NK-92 treated with Interleukin-12 subunit alpha and Interleukin-12 subunit beta, amount 100 ng/mL, for 24 hours (cell line): Measurements from ENCODE around the gene MELTF.

ENCODE experiments used
- DNase-seq: peaks from one replicate; lab custom pipeline; 2025; lab: John Stamatoyannopoulos, UW

Gene MELTF

DNA sequence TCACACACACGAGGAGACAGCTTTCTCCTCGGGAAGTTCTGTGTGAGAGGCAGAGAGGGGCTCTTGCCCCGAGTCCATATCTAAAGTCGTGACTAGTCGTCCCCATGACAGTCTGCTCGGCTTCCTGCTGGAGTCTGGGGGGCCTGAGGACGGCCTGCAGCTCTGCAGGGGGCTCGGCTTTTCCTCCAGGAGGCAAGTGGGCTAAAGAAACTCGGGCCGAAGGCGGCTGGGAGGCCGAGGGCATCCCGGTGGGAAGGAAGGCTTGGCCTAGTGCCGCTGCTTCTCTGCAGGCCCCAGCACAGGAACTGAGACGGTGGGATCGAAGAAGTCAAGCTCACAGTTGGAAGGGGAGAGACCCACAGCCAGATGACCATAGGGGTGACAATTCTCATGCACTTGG is 35.6 kb downstream of the MELTF start:
- DNase-seq: no peak

DNA sequence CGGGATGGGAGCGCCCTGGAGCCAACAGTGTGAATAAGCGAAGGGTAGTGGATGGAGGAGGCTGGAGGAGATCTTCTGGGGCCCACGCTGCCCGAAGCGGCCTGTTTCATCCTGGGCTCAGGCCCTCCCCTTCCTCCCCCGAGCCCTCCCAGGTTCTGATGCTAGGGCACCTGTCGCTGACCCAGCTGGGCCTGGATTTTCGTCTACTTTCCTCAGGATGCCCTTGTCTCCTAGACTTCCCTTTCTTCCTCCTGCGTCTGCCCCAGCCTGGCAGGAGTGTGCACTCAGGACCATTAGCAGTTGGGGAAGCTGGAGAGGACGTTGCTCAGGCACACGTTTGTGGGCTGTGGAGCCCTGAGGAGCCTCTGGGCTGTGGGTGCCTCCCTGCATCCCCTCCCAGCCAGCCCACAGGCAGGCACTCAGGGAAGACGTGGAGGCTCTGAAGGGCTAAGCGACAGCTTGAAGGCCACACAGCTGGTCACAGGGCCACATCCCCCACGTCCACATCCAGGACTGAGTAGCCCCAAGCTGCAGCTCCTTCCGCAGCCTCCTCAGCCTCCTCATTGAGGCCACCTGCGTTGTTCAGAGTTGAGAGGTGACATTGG is 37.1 kb downstream of the MELTF start:
- no peak for DNase-seq

DNA sequence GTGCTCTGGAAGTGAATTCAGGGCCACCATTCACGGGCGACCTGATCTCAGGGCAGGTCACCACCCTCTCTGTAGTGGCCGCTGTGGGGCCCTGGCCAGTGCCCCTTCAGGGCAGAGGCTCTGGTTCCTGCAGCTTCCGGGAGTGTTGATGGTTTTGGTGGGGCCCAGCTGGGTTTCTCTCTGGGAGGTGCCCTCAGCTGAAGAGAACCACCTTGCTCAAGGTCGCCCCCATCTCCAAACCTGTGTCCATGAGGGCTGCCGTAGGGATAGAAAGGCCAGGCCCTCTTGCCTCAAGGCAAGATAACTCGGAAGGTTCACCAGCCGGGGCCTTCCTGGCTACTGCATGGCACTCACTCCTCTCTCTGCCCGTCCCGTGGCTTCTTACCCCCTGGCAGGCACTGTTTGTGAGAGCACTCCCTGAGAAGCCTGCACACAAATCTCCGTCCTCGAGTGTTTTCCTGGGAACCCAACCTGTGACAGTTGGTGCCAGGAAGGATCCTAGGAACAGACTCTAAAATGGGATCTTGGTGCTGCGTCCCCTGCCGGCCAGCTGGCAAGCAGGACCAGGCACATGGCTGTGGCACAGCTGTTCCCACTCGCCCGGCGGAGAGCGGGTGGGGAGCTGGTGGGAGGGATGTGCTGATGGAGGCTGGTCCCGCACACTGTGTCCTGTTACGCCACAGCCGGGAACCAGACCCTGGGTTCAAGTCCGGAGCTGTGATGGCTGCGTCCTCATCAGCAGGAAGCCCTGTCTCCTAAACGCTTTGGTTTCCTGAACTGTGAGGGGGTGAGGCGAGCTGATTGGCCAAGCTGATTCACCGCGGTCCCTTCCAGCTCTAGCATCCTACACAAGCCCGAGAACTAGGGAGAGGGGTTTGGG is 37.8 kb downstream of the MELTF start:
- no peak for DNase-seq

DNA sequence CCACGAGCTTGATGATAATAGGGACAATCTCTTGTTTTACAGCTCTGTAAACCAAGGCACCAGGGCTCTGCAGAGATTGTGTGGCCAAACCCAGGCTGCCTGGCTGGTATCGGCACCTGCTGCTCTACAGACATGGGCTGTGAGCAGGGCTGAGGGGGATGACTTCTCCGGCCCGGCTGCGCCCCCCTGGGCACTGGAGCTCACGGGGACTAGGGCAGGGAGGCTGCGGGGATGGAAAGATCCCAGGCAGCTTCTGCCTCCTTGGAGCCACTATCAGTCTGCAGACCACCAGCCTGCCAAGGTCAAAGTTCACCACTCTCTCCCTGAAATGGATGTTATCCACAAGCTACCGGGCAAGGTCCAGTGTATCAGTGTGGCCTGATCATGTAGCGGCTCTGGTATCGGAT is 39.0 kb downstream of the MELTF start:
- DNase-seq: no peak

DNA sequence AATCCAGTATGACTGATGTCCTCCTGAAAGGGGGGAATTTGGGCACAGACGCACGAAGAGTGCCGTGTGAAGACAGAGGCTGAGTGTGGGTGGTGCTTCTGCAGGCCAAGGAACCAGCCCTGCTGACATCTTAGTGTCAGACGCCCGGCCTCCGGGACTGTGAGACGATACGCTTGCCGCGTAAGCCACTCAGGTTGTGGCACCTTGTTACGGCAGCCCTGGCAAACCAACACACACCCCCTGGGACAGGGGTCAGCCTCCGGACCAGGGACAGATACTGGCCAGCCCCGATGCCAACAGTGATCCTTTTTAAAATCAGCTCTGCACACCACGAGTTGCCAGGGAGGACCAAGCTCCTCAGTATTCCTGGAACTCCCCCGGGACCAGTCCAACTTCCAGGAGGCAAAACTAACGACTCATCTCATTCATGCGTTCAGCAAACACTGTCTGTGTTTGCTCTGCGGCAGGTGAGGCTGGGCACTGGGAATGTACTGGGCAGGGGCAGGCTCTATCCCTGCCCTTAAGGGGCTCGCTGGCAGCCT is 39.8 kb downstream of the MELTF start:
- no peak for DNase-seq

DNA sequence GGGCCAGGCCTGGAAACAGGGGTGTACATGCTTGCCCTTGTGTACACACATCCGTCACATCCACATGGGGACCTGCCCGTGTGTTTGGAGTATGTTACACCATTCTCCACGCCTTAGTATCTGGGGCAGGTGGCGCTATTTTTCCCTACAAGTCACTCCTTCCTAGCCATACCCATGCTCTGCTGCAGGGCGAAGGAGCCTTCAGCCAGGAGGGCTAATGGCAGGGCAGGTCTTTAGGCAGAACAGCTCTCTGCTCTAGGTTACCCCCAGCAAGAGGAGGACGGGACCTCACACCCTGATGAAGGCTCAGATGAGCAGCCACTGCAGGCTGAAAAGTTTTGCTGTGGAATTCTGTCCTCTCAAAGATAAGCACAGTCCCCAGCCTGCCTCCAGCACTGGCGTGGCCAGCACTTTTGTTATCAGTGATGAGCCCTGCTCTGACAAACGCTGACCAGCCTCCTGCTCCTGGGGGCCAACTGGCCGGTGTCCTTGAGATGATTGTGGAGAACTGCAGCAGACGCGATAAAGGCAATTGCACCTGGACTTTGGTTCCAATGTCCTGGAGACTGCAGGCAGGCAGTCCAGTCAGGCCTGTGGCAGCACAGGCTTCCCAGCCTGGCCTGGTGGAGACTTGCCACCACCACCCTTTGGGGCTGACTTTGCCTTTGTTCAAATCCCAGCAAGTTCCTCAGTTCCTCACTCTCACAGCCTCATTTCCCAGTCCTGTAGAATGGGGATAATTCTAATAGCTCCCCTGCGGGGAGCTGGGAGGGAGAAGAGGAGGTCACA is 41.2 kb downstream of the MELTF start:
- DNase-seq: no peak

DNA sequence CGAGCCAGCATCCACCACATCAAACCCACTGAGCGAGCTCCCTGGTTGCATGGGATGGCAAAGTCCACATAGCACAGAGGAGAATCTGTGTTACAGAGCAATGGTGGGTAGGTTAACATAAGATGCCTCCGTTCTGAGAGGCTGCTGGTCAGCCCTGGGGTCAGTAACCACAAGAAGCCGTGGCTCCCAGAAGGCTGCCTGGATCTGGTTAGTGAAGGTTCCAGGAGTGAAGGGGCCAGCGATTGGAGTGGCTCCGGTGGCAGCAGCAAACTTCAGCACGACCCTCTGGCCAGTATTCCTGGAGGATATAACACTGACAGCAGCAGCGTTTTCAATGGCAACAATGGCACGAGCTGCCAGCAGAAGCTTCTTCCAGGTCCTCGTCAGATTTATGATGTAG is 42.6 kb downstream of the MELTF start:
- DNase-seq: no peak

DNA sequence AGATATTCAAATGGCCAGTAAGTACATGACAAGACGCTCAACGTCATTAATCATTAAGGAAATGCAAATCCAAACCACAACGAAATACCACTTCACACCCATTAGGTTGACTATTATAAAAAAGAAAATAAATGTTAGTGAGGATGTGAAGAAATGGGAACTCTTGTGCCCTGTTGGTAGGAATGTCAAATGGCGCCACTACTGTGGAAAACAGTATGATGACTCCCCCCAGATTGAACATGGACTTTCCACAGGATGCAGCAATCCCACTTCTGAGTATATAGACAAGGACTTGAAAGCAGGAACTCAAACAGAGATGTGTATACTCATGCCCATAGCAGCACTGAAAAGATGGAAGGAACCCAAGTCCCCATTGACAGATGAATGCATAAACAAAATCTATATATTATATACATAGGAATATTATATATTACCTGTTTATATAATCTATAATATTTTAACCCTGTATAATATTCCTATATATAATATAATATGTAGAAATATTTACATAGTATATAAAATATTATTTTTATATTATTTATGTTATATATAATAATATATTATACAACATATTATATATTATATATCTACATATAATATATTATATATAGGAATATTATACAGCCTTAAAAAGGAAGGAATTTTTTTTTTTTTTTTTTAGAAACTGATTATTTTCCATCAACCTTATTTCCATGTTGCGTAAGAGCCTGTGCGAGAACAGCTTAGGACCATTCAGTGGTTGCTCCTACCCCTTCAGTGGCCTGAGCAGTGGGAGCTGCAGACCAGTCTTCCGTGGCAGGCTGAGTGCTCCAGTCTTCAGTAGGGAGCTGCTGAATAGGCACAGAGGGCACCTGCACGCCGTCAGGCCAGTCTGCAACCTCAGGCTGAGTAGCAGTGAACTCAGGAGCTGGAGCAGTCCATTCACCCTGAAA is 43.4 kb downstream of the MELTF start:
- no peak for DNase-seq

DNA sequence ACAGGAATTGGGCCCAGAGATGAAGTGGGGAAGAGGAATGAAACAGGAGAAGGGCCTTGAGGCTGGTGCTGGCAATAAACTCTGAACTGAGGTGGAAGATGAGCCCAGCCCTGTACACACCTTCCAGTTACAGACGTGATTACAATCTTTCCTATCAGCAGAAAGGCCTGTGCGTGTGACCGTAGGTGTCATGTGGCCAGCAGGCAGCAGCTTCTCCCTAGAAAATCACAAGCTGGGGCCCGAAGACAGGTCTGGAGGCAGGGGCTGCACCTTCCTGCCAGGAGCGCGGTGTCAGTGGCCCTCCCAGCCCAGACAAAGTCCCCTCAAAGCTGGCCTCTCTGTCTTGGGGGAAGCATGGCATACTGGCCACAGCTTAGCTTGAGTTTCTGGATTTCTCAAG is 44.3 kb downstream of the MELTF start:
- no peak for DNase-seq

DNA sequence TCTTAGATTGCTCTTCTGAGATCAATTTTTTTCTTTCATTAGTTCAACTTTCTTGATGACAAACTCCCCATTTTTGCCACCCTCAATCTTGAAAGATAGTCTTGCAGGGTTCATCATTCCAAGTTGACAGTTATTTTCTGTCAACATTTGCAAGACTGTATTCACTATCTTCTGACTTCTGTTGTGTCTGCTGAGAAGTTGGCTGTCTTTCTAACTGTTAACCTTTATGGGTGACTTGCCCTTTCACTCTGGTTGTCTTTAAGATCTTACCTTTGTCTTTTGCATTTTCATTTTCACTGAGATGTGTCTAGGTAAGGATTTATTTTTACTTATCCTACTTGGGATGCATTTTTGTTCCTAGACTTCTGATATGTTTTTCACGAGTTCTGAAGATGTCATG is 46.4 kb downstream of the MELTF start:
- DNase-seq: no peak

DNA sequence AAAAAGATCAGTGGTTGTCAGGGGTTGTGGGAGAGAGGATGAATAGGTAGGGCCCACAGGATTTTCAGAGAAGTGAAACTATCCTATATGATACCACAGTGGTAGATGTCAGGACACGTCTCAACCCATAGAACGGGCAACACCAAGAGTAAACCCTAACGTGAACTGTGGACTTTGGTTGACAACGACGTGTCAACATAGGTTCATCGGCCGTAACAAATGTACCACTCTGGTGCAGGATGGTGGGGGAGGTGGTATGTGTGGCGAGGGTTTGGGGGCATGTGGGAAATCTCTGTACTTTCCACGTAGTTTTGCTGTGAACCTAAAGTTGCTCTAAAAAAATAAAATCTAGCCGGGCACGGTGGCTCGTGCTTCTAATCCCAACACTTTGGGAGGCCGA is 48.0 kb downstream of the MELTF start:
- no peak for DNase-seq

DNA sequence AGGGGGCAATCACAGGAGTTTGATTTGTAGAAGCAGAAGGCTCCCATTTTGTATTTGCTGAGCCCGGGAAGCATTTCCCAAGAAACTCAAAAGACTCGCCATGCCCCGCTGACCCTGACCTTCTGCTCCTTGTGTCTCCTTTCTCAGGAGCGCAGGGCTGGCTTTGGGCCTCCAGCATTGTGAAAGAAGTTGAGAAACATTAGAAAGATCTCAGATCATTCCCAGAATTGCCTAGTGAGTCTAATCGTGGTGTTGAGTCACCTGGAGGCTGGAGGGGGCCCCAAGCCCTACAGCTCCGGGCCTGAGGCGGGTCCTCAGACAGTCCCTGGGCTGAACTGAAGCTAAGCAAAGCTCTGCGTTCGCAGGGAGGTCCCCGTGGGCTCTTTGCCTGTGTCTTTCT is 50.1 kb downstream of the MELTF start:
- DNase-seq: no peak

DNA sequence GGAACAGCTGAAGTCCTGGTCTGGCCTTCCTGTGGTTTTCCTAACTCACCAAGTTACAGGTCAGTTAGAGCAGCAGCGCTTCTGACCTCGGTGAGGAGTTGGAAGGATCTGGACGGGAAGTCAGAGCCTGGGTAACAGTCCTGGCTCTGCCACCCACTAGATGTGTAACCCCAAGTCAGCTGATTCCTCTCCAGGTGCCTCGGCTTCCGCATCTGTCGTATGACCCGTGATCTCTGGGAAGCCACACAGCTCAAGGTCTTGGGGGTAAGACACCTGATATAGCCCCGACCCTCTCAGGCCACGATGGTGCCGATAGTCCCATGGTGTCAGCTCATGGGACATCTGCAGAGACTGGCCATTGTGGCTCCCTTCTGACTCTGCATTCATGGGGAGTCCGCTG is 52.7 kb downstream of the MELTF start:
- DNase-seq: no peak

DNA sequence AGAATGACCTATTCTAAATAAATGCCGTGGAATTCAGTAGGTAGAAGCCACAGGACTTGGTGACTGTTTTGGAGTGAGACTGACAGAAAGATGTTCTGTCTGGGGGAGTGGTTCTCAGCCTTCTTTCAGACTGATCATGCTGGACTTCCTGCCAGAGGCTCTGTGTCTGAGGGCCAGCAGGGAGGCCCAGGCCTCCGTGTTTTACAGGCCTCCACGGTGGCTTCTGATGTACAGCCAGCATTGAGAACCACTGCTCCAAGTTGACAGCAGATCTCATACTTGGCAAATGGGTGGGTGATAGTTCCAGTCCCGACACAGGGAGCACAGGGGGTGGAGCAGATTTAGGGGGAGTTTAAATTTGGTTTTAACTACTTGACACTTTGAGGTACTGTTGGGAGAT is 54.3 kb downstream of the MELTF start:
- DNase-seq: no peak

DNA sequence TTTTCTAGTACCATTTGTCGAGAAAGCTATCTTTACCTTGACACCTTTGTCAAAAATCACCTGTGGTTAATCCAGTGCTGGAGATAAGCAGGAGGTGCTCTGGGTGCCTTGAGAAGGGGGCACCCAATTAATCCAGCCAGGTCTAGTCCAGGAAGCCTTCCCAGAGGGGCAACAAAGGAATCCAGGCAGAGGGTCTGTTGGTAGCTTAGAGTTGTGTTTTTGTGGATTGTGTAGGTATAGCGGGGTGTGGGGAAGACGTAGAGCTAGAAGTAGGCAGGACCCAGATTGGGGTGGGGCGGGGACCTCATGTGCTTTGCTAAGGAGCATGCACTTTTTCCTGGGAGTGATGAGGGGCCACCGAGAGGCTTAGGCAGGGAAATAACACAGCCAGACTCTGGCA is 55.0 kb downstream of the MELTF start:
- DNase-seq: no peak

DNA sequence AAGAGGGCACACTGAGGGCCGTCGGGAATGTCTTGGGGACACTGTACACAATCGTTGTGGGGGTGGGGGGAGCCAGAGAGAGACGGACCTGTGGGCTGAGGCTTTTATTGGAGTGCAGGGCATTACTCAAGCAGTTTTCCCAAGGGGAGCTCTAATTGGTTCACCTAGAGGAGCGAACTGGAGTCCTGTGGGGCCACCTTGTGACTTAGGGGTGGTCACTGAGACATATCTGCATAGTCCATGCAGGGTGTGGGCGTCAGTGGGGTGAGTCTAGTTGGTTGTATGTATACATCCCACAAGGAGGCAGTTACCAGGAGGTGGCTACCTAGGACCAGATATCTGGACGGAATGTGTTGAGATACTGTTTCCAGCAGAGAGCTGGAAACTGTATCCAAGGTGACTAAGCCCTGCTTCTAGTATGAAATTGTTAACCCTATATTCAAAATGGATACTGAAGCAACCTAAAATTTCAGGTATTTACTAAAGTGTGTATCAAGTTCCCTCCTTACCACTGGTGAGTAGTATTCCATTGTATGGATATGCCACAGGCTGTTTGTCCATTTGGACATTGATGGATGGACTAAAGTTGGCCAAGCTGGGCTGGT is 58.4 kb downstream of the MELTF start:
- DNase-seq: no peak

DNA sequence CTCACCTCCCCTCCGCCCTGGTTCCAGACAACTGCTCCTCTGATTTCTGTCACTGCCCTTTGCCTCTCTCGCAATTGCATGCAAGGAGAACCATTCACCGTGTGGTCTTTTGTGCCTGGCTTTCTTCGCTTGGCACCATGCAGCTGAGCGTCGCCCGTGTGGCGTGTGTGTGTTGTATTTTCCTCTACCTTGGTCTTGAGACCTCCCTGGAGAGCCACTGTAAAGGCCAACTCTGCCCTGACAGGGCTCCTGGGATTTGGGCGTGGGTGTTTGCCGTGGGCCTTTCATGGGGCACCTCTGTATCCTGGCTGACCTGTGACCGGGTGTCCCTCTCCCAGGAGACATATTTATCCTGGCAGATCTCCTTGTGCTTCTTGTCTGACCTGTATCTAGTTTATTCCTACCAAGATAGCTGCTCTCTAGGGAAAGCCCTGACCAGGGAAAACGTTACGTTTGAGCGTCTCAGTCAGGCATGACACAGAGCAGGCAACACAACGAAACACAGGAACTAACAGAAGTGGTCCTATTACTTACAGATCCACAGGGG is 59.0 kb downstream of the MELTF start:
- no peak for DNase-seq

DNA sequence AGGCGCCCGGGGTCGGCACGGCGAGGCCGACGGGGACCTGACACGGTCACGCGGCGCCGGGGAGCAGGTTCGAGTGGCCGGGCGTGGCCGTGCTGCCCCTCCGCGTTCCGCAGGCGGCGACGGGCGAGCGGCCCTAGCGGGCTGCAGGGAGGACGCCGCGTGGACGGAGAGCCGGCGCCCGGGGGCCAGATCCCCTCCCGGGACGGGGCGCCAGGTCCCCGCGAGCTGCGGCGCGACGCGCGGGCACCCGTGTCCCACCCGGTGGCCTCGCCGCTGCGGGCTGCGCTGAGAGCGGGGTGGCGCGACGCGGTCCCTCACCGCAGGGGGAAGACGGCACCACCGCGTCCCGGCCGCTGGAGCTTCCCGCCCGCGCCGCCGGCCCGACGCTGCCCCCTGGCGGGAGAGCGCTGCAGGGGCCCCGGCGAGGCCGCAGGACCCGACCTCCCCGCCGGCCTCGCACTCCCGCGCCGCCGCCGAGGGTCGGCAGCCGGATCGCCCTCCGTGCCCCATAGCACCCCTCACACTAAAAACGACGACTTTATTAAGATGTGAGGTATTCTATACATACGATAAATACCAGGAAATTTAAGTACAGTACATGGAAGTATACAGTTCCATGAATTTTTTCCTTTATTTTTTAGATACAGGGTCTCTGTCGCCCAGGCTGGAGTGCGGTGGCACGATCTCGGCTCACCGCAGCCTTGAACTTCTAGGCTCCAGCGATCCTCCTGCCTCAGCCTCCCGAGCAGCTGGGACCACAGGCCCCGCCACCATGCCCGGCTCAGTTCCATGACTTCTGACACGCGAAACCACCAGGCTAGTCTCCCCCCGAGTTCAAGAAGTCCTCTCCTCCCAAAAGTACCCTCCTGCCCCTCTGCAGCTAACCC is 59.7 kb downstream of the MELTF start:
- no peak for DNase-seq

DNA sequence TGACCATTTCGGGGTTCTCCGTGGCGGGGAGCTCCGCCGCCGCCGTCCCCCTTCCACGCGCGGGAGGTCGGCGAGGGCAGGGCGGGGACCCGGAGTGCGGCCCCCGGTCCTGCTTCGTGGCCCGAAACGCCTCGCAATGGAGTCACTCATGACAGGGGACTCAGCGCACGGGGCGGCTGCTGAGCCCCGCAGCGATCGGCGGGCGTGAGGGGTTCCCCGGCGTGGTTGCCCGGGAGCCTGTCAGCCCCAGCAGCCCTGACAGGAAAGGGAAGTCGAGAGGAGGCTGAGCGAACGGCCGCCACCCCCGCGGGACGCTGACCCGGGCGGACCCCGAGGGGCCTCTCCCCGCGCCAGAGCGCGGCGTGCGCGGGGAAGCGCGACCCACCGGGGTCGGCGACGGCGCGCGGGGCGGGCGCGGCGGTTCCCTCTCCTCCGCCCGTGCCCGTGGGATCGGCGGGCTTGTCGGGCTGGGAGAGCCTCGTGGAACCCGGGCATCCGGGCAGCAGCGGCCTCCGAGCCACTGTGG is 60.4 kb downstream of the MELTF start:
- DNase-seq: no peak
